NCI-H128 (cell line): ENCODE measurements around the gene C19orf85.

Experiments used
- DNase-seq: peaks from one replicate; lab custom pipeline; 2025; ENCODE audit not compliant: unreplicated experiment; lab: John Stamatoyannopoulos, UW

The C19orf85 gene

GRCh38 chr19:55489711-55490477, 25.3 kb upstream of the C19orf85 start:
- DNase-seq: no peak

- DNase-seq: no peak
These were observed 24.6 kb upstream of the C19orf85 start for GRCh38 chr19:55488986-55489710.

- no peak for DNase-seq
These were observed 23.6 kb upstream of the C19orf85 start, which contains the start of gene SSC5D for GRCh38 chr19:55487924-55488687. TSS of gene SSC5D (plus strand) at chr19:55488436. CDS start at chr19:55488590, 154 bp downstream.

- no peak for DNase-seq
These were observed 22.7 kb upstream of the C19orf85 start for GRCh38 chr19:55486971-55487923.

- DNase-seq: no peak
These were observed 21.8 kb upstream of the C19orf85 start for GRCh38 chr19:55486043-55486970.

- no peak for DNase-seq
These were observed 21.0 kb upstream of the C19orf85 start for GRCh38 chr19:55485439-55486011.

- DNase-seq: peak; percentile 49
These were observed 20.3 kb upstream of the C19orf85 start, which contains the start of gene NAT14 for GRCh38 chr19:55484593-55485438. TSS of gene NAT14 (plus strand) at chr19:55485188. CDS start at chr19:55485709, 521 bp downstream.

- DNase-seq: no peak
These were observed 19.4 kb upstream of the C19orf85 start for GRCh38 chr19:55483706-55484592.

- DNase-seq: no peak
These were observed 18.6 kb upstream of the C19orf85 start for GRCh38 chr19:55482967-55483705.

- DNase-seq: no peak
These were observed 17.8 kb upstream of the C19orf85 start for GRCh38 chr19:55482156-55482961.

GRCh38 chr19:55481794-55482155, 17.2 kb upstream of the C19orf85 start:
- no peak for DNase-seq

GRCh38 chr19:55481148-55481793, 16.7 kb upstream of the C19orf85 start:
- DNase-seq: no peak

- DNase-seq: no peak
These were observed 15.1 kb upstream of the C19orf85 start for GRCh38 chr19:55479451-55480230.

- no peak for DNase-seq
These were observed 14.5 kb upstream of the C19orf85 start for GRCh38 chr19:55479045-55479444.
